SH-SY5Y (cell line): ENCODE data around the gene PACS2.

ENCODE experiments used
- GATA2 ChIP-seq: IDR thresholded peaks from 2 replicates; pipeline ENCODE4 v1.6.1; 2011; ENCODE audit warnings: mild to moderate bottlenecking, low read depth, low read length
- GATA3 ChIP-seq: IDR thresholded peaks from 2 replicates; pipeline ENCODE4 v1.6.1; 2011; ENCODE audit warnings: low read depth, mild to moderate bottlenecking, low read length, moderate library complexity

DNA sequence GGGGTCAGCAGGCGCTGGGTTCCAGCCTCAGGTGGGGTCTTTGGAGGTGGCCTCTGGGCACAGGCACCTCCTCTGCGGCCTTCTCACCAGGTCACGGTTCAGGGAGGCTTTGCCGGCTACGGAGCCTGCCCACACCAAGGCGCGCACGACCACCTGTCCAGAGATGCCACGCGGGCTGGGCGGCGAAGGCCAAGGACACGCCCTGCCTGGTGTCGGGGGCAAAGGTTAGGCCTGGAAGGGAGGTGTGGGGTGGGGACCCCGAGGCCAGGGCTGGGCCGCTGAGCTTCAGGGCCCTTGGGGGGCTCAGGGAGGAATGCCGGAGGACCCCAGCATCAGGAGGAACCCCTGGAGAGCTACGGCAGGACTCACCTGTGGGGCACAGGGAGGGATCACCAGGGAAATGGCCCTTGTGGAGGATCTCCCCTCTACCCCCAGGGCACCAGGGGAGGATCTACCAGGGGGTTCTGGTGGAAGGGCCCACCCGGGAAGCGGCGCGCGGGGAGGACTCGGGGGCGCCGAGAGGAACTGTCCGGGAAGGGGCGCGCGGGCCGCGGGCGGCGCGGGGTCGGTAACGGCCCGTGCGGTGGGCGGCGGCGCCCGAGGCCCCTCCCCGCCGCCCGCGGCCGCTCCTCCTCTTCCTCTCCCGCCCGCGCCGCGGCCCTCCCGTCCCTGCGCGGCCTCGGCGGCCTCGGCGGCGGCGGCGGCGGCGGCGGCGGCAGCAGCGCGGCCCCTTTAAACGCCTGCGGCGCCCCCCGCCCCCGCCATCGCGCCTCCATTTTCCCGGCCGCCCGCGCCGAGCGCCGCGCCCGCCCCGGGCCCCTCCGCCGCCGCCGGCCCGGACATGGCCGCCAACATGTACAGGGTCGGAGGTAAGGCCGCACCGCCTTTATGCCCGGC lies 104.9 kb downstream of the PACS2 start, which contains the start of gene MTA1:
- TF ChIP-seq GATA2 (no peak), GATA3 (no peak)
